ENCODE results near the gene ADAM17. TPM values are rescaled to one million over a fixed set of nuclear protein-coding genes. Genes with fewer than 3 reads are reported as not detected.
A peak's percentile ranks its signal among the peaks of the same experiment; 100 is the strongest.
"Not testable (repeated sequence)": the region's sequence is repeated elsewhere in the genome, so short reads cannot be mapped to it uniquely, and the experiment has no call there.

ADAM17 gene
- total RNA-seq, 1 donor from 2014 or later: 65.0 TPM

- DNase-seq: no peak
Observed at GRCh38 chr2:9519250-9519649, 36.4 kb downstream of the ADAM17 start.

DNA sequence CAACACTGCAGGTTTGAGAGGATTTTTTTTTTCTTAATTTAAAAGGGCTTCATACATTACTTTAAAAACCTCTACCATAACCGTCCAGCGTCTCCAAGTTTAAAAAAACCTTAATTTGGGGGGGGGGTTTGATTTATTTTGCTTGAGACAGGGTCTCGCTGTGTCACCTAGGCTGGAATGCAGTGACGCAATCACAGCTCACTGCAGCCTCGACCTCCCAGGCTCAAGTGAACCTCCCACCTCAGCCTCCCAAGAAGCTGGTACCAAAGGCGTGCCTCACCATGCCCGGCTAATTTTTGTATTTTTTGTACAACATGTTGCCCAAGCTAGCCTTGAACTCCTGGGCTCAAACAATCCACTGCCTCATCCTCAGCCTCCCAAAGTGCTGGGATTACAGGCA is 36.9 kb downstream of the ADAM17 start:
- no peak for DNase-seq

GRCh38 chr2:9518163-9518562 is 37.5 kb downstream of the ADAM17 start:
- DNase-seq: no peak

GRCh38 chr2:9517118-9517782 is 38.4 kb downstream of the ADAM17 start:
- no peak for DNase-seq

DNA sequence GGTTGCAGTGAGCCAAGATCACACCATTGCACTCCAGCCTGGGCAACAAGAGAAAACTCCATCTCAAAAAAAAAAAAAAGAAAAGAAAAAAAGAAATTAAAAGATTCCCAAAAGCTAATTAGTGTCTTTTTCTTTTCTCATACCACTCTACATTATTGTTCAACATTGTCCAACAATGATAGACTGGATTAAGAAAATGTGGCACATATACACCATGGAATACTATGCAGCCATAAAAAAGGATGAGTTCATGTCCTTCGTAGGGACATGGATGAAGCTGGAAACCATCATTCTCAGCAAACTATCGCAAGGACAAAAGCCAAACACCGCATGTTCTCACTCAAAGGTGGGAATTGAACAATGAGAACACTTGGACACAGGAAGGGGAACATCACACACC is 41.7 kb downstream of the ADAM17 start:
- DNase-seq: not testable (repeated sequence)

DNA sequence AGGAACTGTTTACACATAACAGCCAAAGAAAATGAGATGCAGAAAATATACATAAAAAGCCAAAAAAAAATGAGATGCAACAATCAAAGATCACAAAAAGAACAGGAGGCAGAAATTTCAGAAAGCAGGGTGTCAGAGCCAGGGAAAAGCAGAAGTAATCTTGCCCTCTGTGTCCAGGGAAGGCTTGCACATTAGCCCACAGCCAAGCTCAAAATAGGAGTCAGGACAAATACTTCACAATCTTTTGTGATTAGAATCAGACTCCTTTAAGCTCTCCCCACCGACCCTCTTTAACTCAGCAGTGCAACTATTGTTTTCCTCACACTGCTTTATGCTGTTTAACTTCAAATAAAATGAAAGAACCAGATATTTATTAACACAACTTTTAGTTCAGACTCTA is 46.7 kb downstream of the ADAM17 start:
- DNase-seq: no peak

DNA sequence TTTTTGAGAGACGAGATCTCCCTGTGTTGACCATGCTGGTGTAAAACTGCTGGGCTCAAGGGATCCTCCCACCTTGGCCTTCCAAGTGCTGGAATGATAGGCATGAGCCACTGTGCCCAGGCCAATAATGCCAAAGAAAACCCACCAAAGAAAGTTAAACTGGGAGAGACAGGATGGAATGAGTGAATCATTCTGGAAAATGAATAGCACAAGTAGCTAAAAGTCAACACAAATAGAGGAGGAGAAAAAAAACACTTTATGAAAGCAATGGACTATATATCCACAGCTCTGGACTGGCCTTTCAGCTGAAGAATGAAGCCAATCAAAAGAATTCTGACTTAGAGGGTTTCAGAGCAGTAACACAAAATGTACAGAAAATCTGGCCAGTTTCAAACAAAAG is 57.4 kb downstream of the ADAM17 start:
- DNase-seq: no peak

GRCh38 chr2:9497017-9497416 is 58.6 kb downstream of the ADAM17 start:
- no peak for DNase-seq

DNA sequence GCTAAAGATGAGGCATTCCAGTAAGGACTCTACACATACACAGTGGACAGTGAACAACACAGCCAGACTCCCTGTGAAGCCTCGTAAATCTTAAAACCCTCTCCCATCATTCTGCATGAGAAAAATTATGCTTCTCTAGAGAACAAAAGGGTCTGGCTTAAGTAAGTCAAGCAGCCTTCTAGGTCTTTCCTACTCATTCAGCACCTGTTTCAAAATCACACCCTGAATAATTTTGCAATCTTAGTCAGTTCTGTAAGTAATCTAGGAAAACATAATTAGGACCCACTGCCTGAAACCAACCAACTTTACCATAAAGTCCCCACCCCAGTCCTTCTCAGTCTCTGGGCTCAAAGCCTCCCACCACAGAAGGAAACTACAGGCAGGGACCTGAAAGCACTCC is 61.5 kb downstream of the ADAM17 start:
- no peak for DNase-seq

GRCh38 chr2:9493478-9493877 is 62.2 kb downstream of the ADAM17 start:
- DNase-seq: no peak

- DNase-seq: no peak
Observed at GRCh38 chr2:9492927-9493326, 62.7 kb downstream of the ADAM17 start.

DNA sequence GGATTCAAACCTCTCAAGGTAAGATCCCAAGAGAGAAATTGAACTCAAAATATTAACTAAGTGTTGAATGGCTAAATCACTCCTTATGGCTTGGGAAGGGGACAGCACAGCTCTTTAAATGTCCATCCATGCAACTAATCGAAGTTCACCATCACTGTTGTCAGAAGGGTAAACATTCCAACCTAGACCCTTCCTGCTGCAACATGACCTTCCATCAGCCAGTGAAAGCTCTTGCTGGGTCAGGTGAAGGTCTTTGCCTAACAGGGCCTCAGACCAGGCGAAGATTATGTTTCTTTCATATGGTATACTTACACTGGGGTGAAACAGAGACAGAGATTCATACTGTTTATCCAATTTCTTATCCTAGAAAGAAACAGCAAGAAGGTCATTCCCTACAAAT is 64.8 kb downstream of the ADAM17 start:
- DNase-seq: no peak

GRCh38 chr2:9488583-9489547 is 66.8 kb downstream of the ADAM17 start:
- DNase-seq: no peak

DNA sequence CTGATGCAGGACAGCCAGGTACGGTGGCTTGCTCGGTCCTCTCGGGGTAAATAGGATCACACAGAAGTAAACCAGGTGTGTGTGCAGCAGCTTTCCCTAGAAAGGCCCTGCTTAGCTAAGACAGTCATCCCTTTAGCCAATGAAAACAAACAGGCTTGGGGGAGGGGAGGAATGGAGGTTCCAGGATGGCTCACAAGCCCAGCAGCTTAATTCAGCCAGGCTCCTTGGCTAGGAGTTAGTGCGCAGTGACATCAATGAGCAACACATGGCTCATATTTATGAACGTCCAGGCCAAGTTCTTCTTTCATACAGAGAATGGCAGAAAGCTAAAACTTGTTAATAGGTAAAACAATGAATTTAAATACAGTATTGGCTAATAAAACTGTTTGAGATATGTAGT is 71.1 kb downstream of the ADAM17 start:
- DNase-seq: no peak

DNA sequence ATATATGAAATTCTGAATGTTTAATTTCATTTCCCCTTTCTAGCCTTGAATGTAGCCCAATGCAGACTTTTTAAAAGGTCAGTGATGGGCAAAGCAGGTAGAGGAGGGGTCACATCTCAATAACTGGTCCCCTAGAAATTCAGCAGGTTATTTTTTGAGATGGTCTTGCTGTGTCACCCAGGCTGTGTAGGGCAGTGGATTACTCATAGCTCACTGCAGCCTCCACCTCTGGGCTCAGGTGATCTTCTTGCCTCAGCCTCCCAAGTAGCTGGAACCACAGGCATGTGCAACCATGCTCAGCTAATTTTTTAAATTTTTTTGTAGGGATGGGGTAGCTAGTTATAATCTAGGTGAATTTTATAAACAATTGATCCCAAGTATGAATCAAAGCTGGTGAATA is 72.5 kb downstream of the ADAM17 start:
- no peak for DNase-seq

- DNase-seq: no peak
Observed at GRCh38 chr2:9480157-9480556, 75.5 kb downstream of the ADAM17 start.

GRCh38 chr2:9478526-9478925 is 77.1 kb downstream of the ADAM17 start:
- no peak for DNase-seq

DNA sequence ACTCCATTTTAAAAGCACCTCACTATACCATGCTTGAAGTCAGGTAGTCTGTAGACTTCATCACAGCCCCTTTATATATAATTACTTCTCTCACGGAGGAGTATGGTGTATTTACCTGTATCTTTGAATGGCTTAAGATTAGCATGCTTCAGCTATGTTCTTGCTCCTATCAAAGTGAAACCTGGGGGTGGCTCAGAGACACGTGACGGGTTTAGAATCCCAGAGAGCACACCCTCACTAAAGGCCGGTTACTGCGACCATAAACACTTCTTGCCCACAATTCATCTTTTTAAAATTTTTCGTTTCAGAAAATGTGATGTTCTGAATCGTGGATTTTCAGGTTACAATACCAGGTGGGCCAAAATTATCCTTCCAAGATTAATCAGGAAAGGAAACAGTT is 77.7 kb downstream of the ADAM17 start:
- DNase-seq: no peak

GRCh38 chr2:9474361-9475057 is 81.1 kb downstream of the ADAM17 start, which contains the start of gene IAH1:
Gene IAH1 (plus strand): TSS chr2:9474551. CDS start chr2:9474567, 16 bp downstream.
- peak; percentile 63 for DNase-seq

DNA sequence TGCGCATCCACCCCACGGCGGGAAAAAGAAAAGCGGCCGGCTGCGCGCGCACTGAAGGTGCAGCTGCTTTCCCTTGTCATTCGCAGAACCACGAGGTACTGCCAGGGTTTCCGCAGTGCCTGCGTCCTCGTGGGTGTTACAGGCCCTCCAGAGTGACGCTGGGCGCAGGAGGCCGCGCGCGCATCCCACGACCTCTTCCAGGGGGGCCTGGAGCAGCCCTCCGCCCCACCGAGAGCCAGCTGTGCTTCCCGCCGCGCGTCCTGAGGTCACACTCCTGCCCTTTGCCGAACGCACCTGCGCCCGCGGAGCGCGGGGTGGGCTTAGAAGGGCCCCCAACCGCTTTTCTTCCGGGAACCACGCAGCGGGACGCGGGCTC is 81.7 kb downstream of the ADAM17 start:
- peak; percentile 35 for DNase-seq

DNA sequence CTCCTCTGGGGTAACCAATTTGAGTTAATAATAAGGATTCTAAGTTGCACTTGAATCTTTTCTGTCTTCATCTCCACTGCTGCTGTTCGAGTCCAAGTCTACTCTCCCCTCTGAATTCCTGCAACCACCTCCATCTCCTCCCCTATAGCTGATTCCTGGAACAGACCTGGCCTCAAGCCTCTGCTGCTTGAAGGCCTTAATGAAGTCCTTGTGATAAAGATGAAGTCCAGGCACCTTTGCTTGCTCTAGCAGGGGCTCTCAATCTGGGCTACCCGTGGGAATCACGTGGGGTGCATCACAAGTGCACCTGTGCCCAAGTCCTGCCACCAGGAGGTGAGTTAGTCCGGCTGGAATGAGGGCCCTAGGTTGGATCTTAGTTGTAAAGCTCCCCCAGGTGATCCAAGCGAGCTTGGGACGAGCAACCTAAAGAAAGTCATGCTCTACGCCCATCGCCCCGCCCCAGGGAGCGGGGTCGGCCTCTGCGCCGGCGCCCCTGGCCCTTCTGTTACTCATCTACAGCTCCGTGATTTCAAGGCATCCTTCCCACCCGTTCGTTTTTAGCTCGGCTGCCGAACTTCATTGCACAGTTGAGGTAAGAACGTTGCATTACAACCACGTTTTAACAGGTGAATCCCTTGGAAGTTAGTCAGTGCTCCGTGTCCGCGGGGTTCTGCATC is 82.2 kb downstream of the ADAM17 start:
- DNase-seq: peak; percentile 25

DNA sequence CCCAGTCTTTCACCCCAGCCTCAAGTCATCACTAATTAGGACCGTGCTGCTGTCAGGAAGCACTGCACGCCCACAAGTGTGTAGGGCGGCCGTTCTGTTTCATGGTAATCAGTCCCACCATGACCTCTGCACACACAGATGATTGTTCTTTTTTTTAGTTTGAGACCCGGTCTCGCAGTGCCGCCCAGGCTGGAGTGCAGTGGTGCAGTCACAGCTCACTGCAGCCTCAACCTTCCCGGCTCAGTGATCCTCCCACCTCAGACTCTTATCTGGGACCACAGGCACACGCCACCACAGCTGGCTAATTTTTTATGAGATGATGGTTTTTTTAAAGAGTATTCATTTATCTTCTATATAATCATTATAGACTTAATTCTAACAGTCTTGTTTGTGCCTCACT is 83.1 kb downstream of the ADAM17 start:
- no peak for DNase-seq

DNA sequence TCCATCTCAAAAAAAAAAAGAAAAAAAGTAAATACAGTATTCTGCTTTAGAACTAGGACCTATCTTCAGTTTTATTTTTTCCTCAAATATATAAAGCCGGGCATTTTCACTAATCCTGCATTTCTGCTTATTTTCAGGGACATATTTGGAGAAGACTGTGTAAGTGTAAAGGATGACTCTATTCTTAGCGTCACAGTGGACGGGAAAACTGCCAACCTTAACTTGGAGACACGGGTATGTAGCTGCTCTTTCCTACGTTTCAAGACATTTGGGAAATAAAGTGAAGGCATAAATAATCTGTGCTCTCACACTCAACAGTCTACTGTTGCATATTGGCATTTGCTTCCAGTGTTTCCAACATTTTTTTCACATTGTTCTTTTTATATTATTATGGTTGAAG is 84.4 kb downstream of the ADAM17 start:
- DNase-seq: no peak
